ENCODE results near the gene ATG5. TPM values are rescaled to one million over a fixed set of nuclear protein-coding genes. Genes with fewer than 3 reads are reported as not detected.

ATG5 gene
- total RNA-seq, 1 experiment from 2014 or later: 35.1 TPM

DNA sequence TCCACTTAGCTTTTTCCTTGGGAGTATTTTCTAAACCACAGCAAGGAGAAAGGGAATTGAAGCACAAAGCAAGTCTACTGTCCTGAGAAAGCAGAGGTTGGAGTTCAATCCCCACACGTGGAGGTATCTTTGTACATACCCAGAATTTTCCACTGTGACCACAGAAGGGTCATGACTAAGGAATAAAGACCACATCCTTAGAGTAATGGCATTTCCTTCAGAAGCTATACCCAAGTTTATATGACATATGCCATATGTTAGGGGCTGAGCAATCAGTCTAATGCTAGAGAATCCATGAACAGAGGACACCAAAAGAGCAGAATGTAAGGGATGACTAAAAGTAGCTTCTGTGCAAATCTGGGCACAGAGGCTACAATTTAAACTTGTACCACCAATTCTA lies 46.4 kb downstream of the ATG5 start:
- H3K27me3 Mint-ChIP-seq (ENCODE audit: unreplicated experiment): no peaks in the 10 kb centered on the region
- no peaks in the 10 kb centered on the region for H3K9me3 Mint-ChIP-seq (ENCODE audit: low read depth, unreplicated experiment)
- H3K4me1 Mint-ChIP-seq (ENCODE audit: low read depth, unreplicated experiment): no peaks in the 10 kb centered on the region
- H3K36me3 Mint-ChIP-seq (ENCODE audit: insufficient read depth, unreplicated experiment): no peaks in the 10 kb centered on the region
- no TSS peak for BruUV-seq (replicated peaks)
- CTCF ChIA-PET: interaction anchor here (0.5 kb wide), 1 partner anchor 319 kb away, joined by 3 read pairs; no protein-coding TSS in a partner anchor
- H3K4me3 Mint-ChIP-seq (ENCODE audit: low read depth, unreplicated experiment): no peak overlapping the region
- H3K27ac Mint-ChIP-seq (ENCODE audit: unreplicated experiment): no peak overlapping the region
- no peak for DNase-seq
- TF ChIP-seq, protein P1, sequence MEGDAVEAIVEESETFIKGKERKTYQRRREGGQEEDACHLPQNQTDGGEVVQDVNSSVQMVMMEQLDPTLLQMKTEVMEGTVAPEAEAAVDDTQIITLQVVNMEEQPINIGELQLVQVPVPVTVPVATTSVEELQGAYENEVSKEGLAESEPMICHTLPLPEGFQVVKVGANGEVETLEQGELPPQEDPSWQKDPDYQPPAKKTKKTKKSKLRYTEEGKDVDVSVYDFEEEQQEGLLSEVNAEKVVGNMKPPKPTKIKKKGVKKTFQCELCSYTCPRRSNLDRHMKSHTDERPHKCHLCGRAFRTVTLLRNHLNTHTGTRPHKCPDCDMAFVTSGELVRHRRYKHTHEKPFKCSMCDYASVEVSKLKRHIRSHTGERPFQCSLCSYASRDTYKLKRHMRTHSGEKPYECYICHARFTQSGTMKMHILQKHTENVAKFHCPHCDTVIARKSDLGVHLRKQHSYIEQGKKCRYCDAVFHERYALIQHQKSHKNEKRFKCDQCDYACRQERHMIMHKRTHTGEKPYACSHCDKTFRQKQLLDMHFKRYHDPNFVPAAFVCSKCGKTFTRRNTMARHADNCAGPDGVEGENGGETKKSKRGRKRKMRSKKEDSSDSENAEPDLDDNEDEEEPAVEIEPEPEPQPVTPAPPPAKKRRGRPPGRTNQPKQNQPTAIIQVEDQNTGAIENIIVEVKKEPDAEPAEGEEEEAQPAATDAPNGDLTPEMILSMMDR (IDR thresholded peaks at IDR 0.05; ENCODE audit: unreplicated experiment): no peak
- intact Hi-C loops (cut with micrococcal nuclease; ENCODE audit: unreplicated experiment): no loop called here

- Mint-ChIP-seq H3K27ac (ENCODE audit: unreplicated experiment) (no peak overlapping the region), H3K4me1 (ENCODE audit: low read depth, unreplicated experiment) (no peaks in the 10 kb centered on the region), H3K9me3 (ENCODE audit: low read depth, unreplicated experiment) (no peaks in the 10 kb centered on the region), H3K36me3 (ENCODE audit: insufficient read depth, unreplicated experiment) (no peaks in the 10 kb centered on the region), H3K4me3 (ENCODE audit: low read depth, unreplicated experiment) (no peak overlapping the region), H3K27me3 (ENCODE audit: unreplicated experiment) (no peaks in the 10 kb centered on the region)
- TF ChIP-seq, protein P1 (IDR thresholded peaks at IDR 0.05; ENCODE audit: unreplicated experiment): no peak
- no TSS peak for BruUV-seq (replicated peaks)
- intact Hi-C loops (cut with micrococcal nuclease; ENCODE audit: unreplicated experiment): no loop called here
- CTCF ChIA-PET: interaction anchor here (0.9 kb wide), 1 partner anchor 18 kb away, joined by 4 read pairs; no protein-coding TSS in a partner anchor
- DNase-seq: no peak
Observed at GRCh38 chr6:106275692-106276091, 49.9 kb downstream of the ATG5 start.

GRCh38 chr6:106273087-106273486 lies 52.5 kb downstream of the ATG5 start:
- H3K36me3 Mint-ChIP-seq (ENCODE audit: insufficient read depth, unreplicated experiment): no peaks in the 10 kb centered on the region
- H3K4me3 Mint-ChIP-seq (ENCODE audit: low read depth, unreplicated experiment): no peak overlapping the region
- CTCF ChIA-PET: no interaction called here
- TF ChIP-seq, protein P1 (IDR thresholded peaks at IDR 0.05; ENCODE audit: unreplicated experiment): no peak
- H3K4me1 Mint-ChIP-seq (ENCODE audit: low read depth, unreplicated experiment): no peaks in the 10 kb centered on the region
- no peak overlapping the region for H3K27ac Mint-ChIP-seq (ENCODE audit: unreplicated experiment)
- no peak for DNase-seq
- no peaks in the 10 kb centered on the region for H3K9me3 Mint-ChIP-seq (ENCODE audit: low read depth, unreplicated experiment)
- no peaks in the 10 kb centered on the region for H3K27me3 Mint-ChIP-seq (ENCODE audit: unreplicated experiment)
- BruUV-seq (replicated peaks): no TSS peak
- intact Hi-C loops (cut with micrococcal nuclease; ENCODE audit: unreplicated experiment): no loop called here

- DNase-seq: no peak
- H3K4me3 Mint-ChIP-seq (ENCODE audit: low read depth, unreplicated experiment): no peak overlapping the region
- no peaks in the 10 kb centered on the region for H3K27me3 Mint-ChIP-seq (ENCODE audit: unreplicated experiment)
- no peaks in the 10 kb centered on the region for H3K36me3 Mint-ChIP-seq (ENCODE audit: insufficient read depth, unreplicated experiment)
- no TSS peak for BruUV-seq (replicated peaks)
- TF ChIP-seq, protein P1 (IDR thresholded peaks at IDR 0.05; ENCODE audit: unreplicated experiment): no peak
- intact Hi-C loops (cut with micrococcal nuclease; ENCODE audit: unreplicated experiment): no loop called here
- CTCF ChIA-PET: no interaction called here
- no peaks in the 10 kb centered on the region for H3K4me1 Mint-ChIP-seq (ENCODE audit: low read depth, unreplicated experiment)
- no peaks in the 10 kb centered on the region for H3K9me3 Mint-ChIP-seq (ENCODE audit: low read depth, unreplicated experiment)
- no peak overlapping the region for H3K27ac Mint-ChIP-seq (ENCODE audit: unreplicated experiment)
Observed at GRCh38 chr6:106272287-106272686, 53.3 kb downstream of the ATG5 start.

Measured in Calu3 (cell line).